Measurements from ENCODE around the gene RSPRY1. TPM values are rescaled to one million over a fixed set of nuclear protein-coding genes. Genes with fewer than 3 reads are reported as not detected.

Gene RSPRY1
- total and polyA plus RNA-seq, 2 of the 8 experiments (the other 6 are each of a cell fraction or from before 2014, with no cell fraction given), result 11.5 to 32.5 TPM

GRCh38 chr16:57153841-57154240, 32.3 kb upstream of the RSPRY1 start:
- peaks cover 13 to 48% (median 25%) of the 10 kb centered on the region in 4 experiments; a peak in 7 of 8 replicates for H3K36me3 ChIP-seq (ENCODE audit: control insufficient read depth in 2 of 4, insufficient read depth in 4 of 4, low read length in 3 of 4)
- H3K4me3 ChIP-seq (ENCODE audit: extremely low read depth in 1 of 4, insufficient read depth in 2 of 4, low read depth in 3 of 4, low read length in 4 of 4), result no peak overlapping the region
- no peak overlapping the region for H2BK5ac ChIP-seq (ENCODE audit: low read depth, low read length)
- H3K23me2 ChIP-seq (ENCODE audit: low read depth, low read length), result no peaks in the 10 kb centered on the region
- no peaks in the 10 kb centered on the region for H3K79me1 ChIP-seq (ENCODE audit: low read depth, low read length)
- no peaks in the 10 kb centered on the region for H3K79me2 ChIP-seq (ENCODE audit: control insufficient read depth in 1 of 2, insufficient read depth in 2 of 2, low read length in 2 of 2)
- H4K20me1 ChIP-seq (replicated peaks in 1 of 2; ENCODE audit: control insufficient read depth in 1 of 2, insufficient read depth in 2 of 2, low read length in 2 of 2), result no peaks in the 10 kb centered on the region
- no peak overlapping the region for H2BK120ac ChIP-seq (replicated peaks; ENCODE audit: low read depth, low read length)
- no peak for DNase-seq (ENCODE audit: low read depth in 1 of 2, low spot score in 2 of 2)
- WGBS, 2 experiments (ENCODE audit: extremely low coverage in 1 of 2, insufficient coverage in 1 of 2, insufficient read length in 1 of 2, insufficient replicate concordance in 2 of 2, low coverage in 1 of 2, low lambda C conversion rate in 2 of 2, missing lambda C conversion rate in 1 of 2), result 95% methylated on average over 6 of the region's 6 CpGs; no CpG with 5 or more reads in 1 of the 2 experiments
- no peak overlapping the region for H3K18ac ChIP-seq (ENCODE audit: extremely low read depth, low read length)
- no peak overlapping the region for H3K56ac ChIP-seq (replicated peaks; ENCODE audit: insufficient read length, low read depth, low read length)
- no peak overlapping the region for H3K14ac ChIP-seq (ENCODE audit: insufficient read length)
- H3K23ac ChIP-seq (ENCODE audit: insufficient read length), result no peak overlapping the region
- no peaks in the 10 kb centered on the region for H3K9me3 ChIP-seq (ENCODE audit: insufficient read depth in 2 of 2, low read depth in 1 of 2, low read length in 1 of 2)
- H2BK15ac ChIP-seq (ENCODE audit: low read length), result no peak overlapping the region
- CTCF ChIA-PET (ENCODE audit: partially characterized antibody), result interaction anchor here (1.5 kb wide), 1 partner anchor 15 kb away, joined by 3 read pairs; no protein-coding TSS in a partner anchor
- H2BK12ac ChIP-seq (ENCODE audit: low read depth, low read length), result no peak overlapping the region
- peaks cover 0 to 9% (median 7%) of the 10 kb centered on the region in 4 experiments; a peak in 4 of 7 replicates for H3K4me1 ChIP-seq (replicated peaks in 1 of 4; ENCODE audit: control insufficient read depth in 3 of 4, insufficient read depth in 4 of 4, low read length in 3 of 4)
- TF ChIP-seq ATF3 (IDR thresholded peaks at IDR 0.05; ENCODE audit: insufficient read depth, low read depth, low read length) (no peak), HDAC2 (IDR thresholded peaks at IDR 0.05; ENCODE audit: borderline replicate concordance in 1 of 2, low read depth in 2 of 2, low read length in 2 of 2) (no peak), SRF (IDR thresholded peaks at IDR 0.05; ENCODE audit: low read depth, low read length) (no peak), YY1 (IDR thresholded peaks at IDR 0.05; ENCODE audit: low read depth, low read length) (no peak), GTF2F1 (IDR thresholded peaks at IDR 0.05; ENCODE audit: borderline replicate concordance, low read depth, low read length) (no peak), USF2 (IDR thresholded peaks at IDR 0.05; ENCODE audit: low read length) (no peak), RBBP5 (IDR thresholded peaks at IDR 0.05; ENCODE audit: borderline replicate concordance, low read depth, low read length) (no peak), JUN (IDR thresholded peaks at IDR 0.05; ENCODE audit: low read depth, low read length) (no peak), TAF1 (IDR thresholded peaks at IDR 0.05; ENCODE audit: low read depth, low read length) (no peak), ASH2L (IDR thresholded peaks at IDR 0.05; ENCODE audit: low read length) (no peak), BRCA1 (IDR thresholded peaks at IDR 0.05; ENCODE audit: low read depth, low read length) (no peak), RXRA (IDR thresholded peaks at IDR 0.05; ENCODE audit: insufficient read depth, low read depth, low read length) (no peak)
- H2BK20ac ChIP-seq (ENCODE audit: low read length), result no peak overlapping the region
- no peak overlapping the region for H2AK5ac ChIP-seq (ENCODE audit: low read depth, low read length)
- H4K5ac ChIP-seq (ENCODE audit: insufficient read length, low read depth, low read length), result no peak overlapping the region
- POLR2A ChIA-PET (ENCODE audit: partially characterized antibody), result interaction anchor here (0.6 kb wide), 1 partner anchor 70 kb away, joined by 3 read pairs; no protein-coding TSS in a partner anchor
- H2AFZ ChIP-seq (ENCODE audit: low read length), result no peak overlapping the region
- H3K4ac ChIP-seq (replicated peaks; ENCODE audit: insufficient read length, low read depth, low read length), result no peak overlapping the region
- H3K27me3 ChIP-seq (replicated peaks in 1 of 4; ENCODE audit: control insufficient read depth in 3 of 4, extremely low read depth in 1 of 4, insufficient read depth in 3 of 4, low read length in 3 of 4), result no peaks in the 10 kb centered on the region
- no peak overlapping the region for H3K27ac ChIP-seq (ENCODE audit: low read depth, low read length)
- no peak overlapping the region for H3K9ac ChIP-seq (replicated peaks in 1 of 4; ENCODE audit: extremely low read depth in 1 of 4, low read depth in 3 of 4, low read length in 3 of 4)
- H3K4me2 ChIP-seq (ENCODE audit: insufficient read depth in 1 of 2, low read depth in 2 of 2, low read length in 2 of 2), result no peak overlapping the region
- H4K8ac ChIP-seq (ENCODE audit: extremely low read depth, insufficient read depth, low read length), result no peak overlapping the region
- H4K91ac ChIP-seq (replicated peaks; ENCODE audit: insufficient read length, low read length), result no peak overlapping the region
- no peak for FAIRE-seq

All from H1 (cell line).